ENCODE measurements around the gene HYI. TPM values are rescaled to one million over a fixed set of nuclear protein-coding genes. Genes with fewer than 3 reads are reported as not detected.

Gene HYI
- total and polyA plus RNA-seq, 2 of the 8 experiments (the other 6 are each of a cell fraction or from before 2014, with no cell fraction given): 14.4 to 17.7 TPM

DNA sequence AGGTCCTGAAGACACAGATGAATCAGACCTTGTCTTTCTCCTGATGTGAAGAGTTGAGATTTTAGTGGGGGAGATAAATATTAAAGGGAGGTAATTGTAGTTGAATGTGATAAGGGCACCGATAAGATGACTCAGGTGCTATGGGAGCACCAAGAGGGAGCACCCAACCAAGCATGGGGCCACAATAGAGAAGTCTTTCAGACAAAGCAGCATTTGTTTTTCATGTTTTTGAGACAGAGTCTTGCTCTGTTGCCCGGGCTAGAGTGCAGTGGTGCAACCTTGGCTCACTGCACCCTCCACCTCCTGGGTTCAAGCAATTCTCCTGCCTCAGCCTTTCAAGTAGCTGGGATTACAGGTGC is 47.9 kb downstream of the HYI start:
- H3K18ac ChIP-seq (ENCODE audit: extremely low read depth, low read length): no peak overlapping the region
- H4K91ac ChIP-seq (replicated peaks; ENCODE audit: insufficient read length, low read length): no peak overlapping the region
- no peak for FAIRE-seq
- no peak overlapping the region for H3K4ac ChIP-seq (replicated peaks; ENCODE audit: insufficient read length, low read depth, low read length)
- no peaks in the 10 kb centered on the region for H3K9me3 ChIP-seq (ENCODE audit: insufficient read depth in 2 of 2, low read depth in 1 of 2, low read length in 1 of 2)
- no peaks in the 10 kb centered on the region for H3K4me1 ChIP-seq (replicated peaks in 1 of 4; ENCODE audit: control insufficient read depth in 3 of 4, insufficient read depth in 4 of 4, low read length in 3 of 4)
- H4K20me1 ChIP-seq (replicated peaks in 1 of 2; ENCODE audit: control insufficient read depth in 1 of 2, insufficient read depth in 2 of 2, low read length in 2 of 2): no peaks in the 10 kb centered on the region
- H3K56ac ChIP-seq (replicated peaks; ENCODE audit: insufficient read length, low read depth, low read length): no peak overlapping the region
- H3K4me2 ChIP-seq (ENCODE audit: insufficient read depth in 1 of 2, low read depth in 2 of 2, low read length in 2 of 2): no peak overlapping the region
- no peak overlapping the region for H2AK5ac ChIP-seq (ENCODE audit: low read depth, low read length)
- H2BK15ac ChIP-seq (ENCODE audit: low read length): no peak overlapping the region
- no peak overlapping the region for H3K23ac ChIP-seq (ENCODE audit: insufficient read length)
- no peaks in the 10 kb centered on the region for H3K79me2 ChIP-seq (ENCODE audit: control insufficient read depth in 1 of 2, insufficient read depth in 2 of 2, low read length in 2 of 2)
- H3K27ac ChIP-seq (ENCODE audit: low read depth, low read length): no peak overlapping the region
- 90 to 100% methylated on average over 1 to 2 of the region's 2 CpGs for WGBS, 2 experiments (ENCODE audit: extremely low coverage in 1 of 2, insufficient coverage in 1 of 2, insufficient read length in 1 of 2, insufficient replicate concordance in 2 of 2, low coverage in 1 of 2, low lambda C conversion rate in 2 of 2, missing lambda C conversion rate in 1 of 2)
- no peaks in the 10 kb centered on the region for H3K27me3 ChIP-seq (replicated peaks in 1 of 4; ENCODE audit: control insufficient read depth in 3 of 4, extremely low read depth in 1 of 4, insufficient read depth in 3 of 4, low read length in 3 of 4)
- no peak overlapping the region for H2BK20ac ChIP-seq (ENCODE audit: low read length)
- H2BK12ac ChIP-seq (ENCODE audit: low read depth, low read length): no peak overlapping the region
- no peak overlapping the region for H4K5ac ChIP-seq (ENCODE audit: insufficient read length, low read depth, low read length)
- no peak overlapping the region for H2AFZ ChIP-seq (ENCODE audit: low read length)
- no peak for DNase-seq (ENCODE audit: low read depth in 1 of 2, low spot score in 2 of 2)
- H4K8ac ChIP-seq (ENCODE audit: extremely low read depth, insufficient read depth, low read length): no peak overlapping the region
- ChIA-PET CTCF (ENCODE audit: partially characterized antibody) (interaction anchor here (1.1 to 2.0 kb wide), 2 partner anchors 9 to 167 kb away, joined by 6 to 8 read pairs; no protein-coding TSS in a partner anchor), POLR2A (ENCODE audit: partially characterized antibody) (interaction anchor here (0.9 to 1.8 kb wide), 2 partner anchors 9 to 16 kb away, joined by 3 to 6 read pairs; partner anchors contain the start of genes MED8 and SZT2)
- H3K36me3 ChIP-seq (ENCODE audit: control insufficient read depth in 2 of 4, insufficient read depth in 4 of 4, low read length in 3 of 4): peaks cover 0 to 19% (median 4%) of the 10 kb centered on the region in 4 experiments; a peak in 4 of 8 replicates
- H3K79me1 ChIP-seq (ENCODE audit: low read depth, low read length): no peaks in the 10 kb centered on the region
- no peak overlapping the region for H2BK5ac ChIP-seq (ENCODE audit: low read depth, low read length)
- H3K4me3 ChIP-seq (ENCODE audit: extremely low read depth in 1 of 4, insufficient read depth in 2 of 4, low read depth in 3 of 4, low read length in 4 of 4): no peak overlapping the region
- no peak overlapping the region for H3K9ac ChIP-seq (replicated peaks in 1 of 4; ENCODE audit: extremely low read depth in 1 of 4, low read depth in 3 of 4, low read length in 3 of 4)
- H3K14ac ChIP-seq (ENCODE audit: insufficient read length): no peak overlapping the region
- H2BK120ac ChIP-seq (replicated peaks; ENCODE audit: low read depth, low read length): no peak overlapping the region
- H3K23me2 ChIP-seq (ENCODE audit: low read depth, low read length): no peaks in the 10 kb centered on the region
- TF ChIP-seq BACH1 (IDR thresholded peaks at IDR 0.05; ENCODE audit: low read length) (no peak), SUZ12 (IDR thresholded peaks at IDR 0.05; ENCODE audit: low read length) (no peak), SAP30 (IDR thresholded peaks at IDR 0.05; ENCODE audit: insufficient read depth, insufficient replicate concordance, low read length) (no peak), CBX8 (IDR thresholded peaks at IDR 0.05; ENCODE audit: borderline replicate concordance, low read depth, low read length) (no peak), SP1 (IDR thresholded peaks at IDR 0.05; ENCODE audit: low read depth, low read length) (no peak), CHD2 (IDR thresholded peaks at IDR 0.05; ENCODE audit: low read length) (no peak)
- TF ChIP-seq, protein P1, sequence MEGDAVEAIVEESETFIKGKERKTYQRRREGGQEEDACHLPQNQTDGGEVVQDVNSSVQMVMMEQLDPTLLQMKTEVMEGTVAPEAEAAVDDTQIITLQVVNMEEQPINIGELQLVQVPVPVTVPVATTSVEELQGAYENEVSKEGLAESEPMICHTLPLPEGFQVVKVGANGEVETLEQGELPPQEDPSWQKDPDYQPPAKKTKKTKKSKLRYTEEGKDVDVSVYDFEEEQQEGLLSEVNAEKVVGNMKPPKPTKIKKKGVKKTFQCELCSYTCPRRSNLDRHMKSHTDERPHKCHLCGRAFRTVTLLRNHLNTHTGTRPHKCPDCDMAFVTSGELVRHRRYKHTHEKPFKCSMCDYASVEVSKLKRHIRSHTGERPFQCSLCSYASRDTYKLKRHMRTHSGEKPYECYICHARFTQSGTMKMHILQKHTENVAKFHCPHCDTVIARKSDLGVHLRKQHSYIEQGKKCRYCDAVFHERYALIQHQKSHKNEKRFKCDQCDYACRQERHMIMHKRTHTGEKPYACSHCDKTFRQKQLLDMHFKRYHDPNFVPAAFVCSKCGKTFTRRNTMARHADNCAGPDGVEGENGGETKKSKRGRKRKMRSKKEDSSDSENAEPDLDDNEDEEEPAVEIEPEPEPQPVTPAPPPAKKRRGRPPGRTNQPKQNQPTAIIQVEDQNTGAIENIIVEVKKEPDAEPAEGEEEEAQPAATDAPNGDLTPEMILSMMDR (IDR thresholded peaks at IDR 0.05; ENCODE audit: control extremely low read depth in 1 of 3, insufficient read depth in 1 of 3, low read depth in 1 of 3, low read length in 3 of 3): no peak
- TF ChIP-seq, protein P2, sequence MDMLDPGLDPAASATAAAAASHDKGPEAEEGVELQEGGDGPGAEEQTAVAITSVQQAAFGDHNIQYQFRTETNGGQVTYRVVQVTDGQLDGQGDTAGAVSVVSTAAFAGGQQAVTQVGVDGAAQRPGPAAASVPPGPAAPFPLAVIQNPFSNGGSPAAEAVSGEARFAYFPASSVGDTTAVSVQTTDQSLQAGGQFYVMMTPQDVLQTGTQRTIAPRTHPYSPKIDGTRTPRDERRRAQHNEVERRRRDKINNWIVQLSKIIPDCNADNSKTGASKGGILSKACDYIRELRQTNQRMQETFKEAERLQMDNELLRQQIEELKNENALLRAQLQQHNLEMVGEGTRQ (IDR thresholded peaks at IDR 0.05; ENCODE audit: low read length): no peak
- TF ChIP-seq, protein P3, sequence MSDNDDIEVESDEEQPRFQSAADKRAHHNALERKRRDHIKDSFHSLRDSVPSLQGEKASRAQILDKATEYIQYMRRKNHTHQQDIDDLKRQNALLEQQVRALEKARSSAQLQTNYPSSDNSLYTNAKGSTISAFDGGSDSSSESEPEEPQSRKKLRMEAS (IDR thresholded peaks at IDR 0.05): no peak
